ENCODE results near the gene FRMD4A. TPM values are rescaled to one million over a fixed set of nuclear protein-coding genes. Genes with fewer than 3 reads are reported as not detected.

Gene FRMD4A
- total RNA-seq, 1 experiment from 2014 or later = 8.8 TPM

DNA sequence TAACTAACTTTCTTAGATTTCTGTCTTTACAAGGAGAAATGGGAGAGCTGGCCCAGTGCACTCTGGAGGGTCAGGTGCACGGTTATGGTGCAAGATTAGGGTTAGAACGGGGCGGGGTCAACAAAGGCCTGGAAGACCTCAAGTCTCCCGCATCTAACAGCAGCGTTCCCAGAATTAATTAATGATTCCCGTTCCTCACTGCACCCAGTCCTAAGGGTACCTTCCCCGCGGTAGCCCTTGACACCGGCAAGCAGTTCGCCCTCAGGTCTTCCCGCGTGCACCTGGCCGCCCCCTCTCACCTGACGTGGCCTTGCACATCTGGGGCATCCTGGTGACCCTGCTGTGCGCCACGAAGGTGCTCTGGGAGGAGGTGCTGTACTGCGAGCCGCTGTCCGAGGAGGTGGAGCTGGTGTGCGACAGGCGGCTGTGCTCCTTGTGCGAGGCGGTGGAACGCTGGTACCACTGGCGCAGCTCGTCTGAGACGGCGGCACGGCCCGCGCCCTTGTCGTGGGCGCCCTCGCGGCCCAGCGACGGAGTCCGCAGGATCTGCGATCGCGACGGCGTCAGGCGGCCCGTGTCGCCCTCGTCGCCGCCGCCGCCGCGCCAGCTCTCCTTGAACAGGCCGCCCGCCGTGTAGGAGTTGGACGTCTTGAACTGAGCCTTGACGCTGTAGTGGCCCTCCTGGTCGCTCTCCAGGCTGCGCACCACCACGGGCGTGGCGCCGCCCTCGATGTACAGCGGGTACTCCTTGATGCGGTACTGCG, 674.2 kb downstream of the FRMD4A start:
- no peak for DNase-seq
- peaks cover 14% of the 10 kb centered on the region for H3K36me3 ChIP-seq
- no peak overlapping the region for H3K4me3 ChIP-seq
- H3K27me3 ChIP-seq = no peaks in the 10 kb centered on the region
- no peaks in the 10 kb centered on the region for H3K9me3 ChIP-seq

DNA sequence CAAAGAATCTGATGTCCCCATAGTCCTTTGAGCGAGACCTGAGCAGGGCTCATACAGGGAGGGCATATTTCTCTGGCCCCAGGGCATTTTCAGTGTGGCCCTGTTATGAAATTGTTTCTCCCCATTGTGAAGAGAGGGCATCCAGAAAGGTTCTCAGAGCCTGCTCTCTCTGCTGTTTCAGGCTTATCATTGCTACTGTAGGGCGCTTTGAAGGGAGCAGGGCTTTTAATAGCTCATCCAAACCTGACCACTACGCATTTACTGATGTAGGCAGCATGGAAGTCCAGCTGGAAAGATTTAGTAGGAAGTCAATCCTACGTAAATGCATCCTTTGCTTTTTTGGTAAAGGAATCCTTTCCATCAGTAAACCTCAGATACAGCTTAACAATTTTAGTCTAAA, 675.9 kb downstream of the FRMD4A start:
- Histone ChIP-seq H3K27me3 (no peaks in the 10 kb centered on the region), H3K9me3 (no peaks in the 10 kb centered on the region), H3K36me3 (peaks cover 14% of the 10 kb centered on the region), H3K4me3 (no peak overlapping the region)
- DNase-seq = no peak

GRCh38 chr10:13654118-13654830, 676.5 kb downstream of the FRMD4A start:
- H3K4me3 ChIP-seq = no peak overlapping the region
- no peaks in the 10 kb centered on the region for H3K27me3 ChIP-seq
- no peaks in the 10 kb centered on the region for H3K9me3 ChIP-seq
- DNase-seq = no peak
- peaks cover 14% of the 10 kb centered on the region for H3K36me3 ChIP-seq

GRCh38 chr10:13652860-13653259, 677.9 kb downstream of the FRMD4A start:
- H3K4me3 ChIP-seq = no peak overlapping the region
- no peak for DNase-seq
- H3K9me3 ChIP-seq = no peaks in the 10 kb centered on the region
- H3K36me3 ChIP-seq = peaks cover 12% of the 10 kb centered on the region
- no peaks in the 10 kb centered on the region for H3K27me3 ChIP-seq

DNA sequence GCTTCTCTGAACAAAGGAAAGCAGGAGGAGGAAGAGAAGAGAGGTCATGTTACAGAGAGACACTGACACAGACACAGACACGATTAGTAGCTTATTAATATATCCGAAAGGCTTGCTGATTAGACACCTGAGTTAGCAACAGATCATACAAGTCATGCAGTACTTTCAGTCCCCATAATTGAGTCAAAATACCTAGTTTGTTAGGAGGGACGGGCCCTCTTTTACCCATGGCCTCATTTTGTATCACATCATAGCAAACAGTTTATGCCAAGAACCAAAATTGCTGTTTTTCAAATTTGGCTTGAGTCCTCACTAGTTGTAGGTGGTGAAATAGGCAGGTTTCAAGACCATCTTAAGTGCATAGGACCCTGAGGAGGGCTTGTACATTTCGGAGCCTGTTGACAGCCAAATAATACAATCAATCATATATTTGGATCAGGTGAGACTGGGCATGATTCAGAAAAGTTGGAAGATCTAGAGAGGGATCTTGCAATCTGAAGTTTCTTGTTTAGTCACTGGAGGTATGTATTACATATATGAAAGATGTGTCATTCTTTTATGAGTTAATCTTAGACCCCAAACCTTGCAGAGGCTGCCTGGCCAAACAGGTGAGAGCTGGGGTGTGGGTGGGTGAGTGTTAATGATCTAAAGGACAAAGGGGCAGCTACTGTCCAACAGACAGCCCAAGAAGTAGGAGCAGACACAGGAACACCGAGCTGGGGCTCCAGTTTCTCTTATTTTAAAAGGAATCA, 678.6 kb downstream of the FRMD4A start:
- DNase-seq = no peak
- no peaks in the 10 kb centered on the region for H3K27me3 ChIP-seq
- H3K36me3 ChIP-seq = peaks cover 10% of the 10 kb centered on the region
- no peaks in the 10 kb centered on the region for H3K9me3 ChIP-seq
- no peak overlapping the region for H3K4me3 ChIP-seq

GRCh38 chr10:13650961-13651360, 679.8 kb downstream of the FRMD4A start:
- no peaks in the 10 kb centered on the region for H3K9me3 ChIP-seq
- no peaks in the 10 kb centered on the region for H3K27me3 ChIP-seq
- DNase-seq = no peak
- H3K4me3 ChIP-seq = no peak overlapping the region
- peaks cover 10% of the 10 kb centered on the region for H3K36me3 ChIP-seq

DNA sequence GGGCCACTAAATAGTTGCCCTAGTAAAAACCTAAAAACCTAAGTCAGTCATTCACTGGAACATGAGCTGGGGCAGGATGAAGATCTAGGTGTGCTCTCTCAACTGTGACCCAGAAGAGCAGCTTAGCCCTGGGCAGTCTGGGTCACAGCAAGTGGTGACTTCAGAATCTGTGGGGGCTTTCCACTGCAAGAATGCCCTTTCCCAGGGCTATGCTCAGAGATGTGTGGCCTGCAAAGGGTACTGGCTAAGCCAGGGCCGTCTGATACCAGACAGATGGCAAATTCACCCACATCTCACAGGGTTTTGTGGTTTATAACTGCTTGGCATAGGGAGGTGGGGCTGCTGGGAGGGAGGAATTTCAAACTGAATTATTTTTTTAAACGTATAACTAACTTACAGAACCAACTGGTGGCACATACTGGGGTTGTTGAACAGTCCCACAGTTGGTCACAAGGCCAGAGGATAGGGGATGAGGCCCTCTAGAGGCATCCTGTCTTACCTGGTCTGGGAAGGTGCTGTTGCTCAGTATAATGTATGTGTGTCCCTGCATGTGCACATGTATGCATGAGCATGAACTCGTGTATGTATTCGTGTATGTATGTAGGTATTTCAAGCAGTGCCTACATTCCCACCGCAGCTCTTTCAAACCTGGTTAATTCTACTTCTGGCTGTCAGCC, 680.7 kb downstream of the FRMD4A start:
- no peak overlapping the region for H3K4me3 ChIP-seq
- peaks cover 14% of the 10 kb centered on the region for H3K36me3 ChIP-seq
- no peak for DNase-seq
- H3K9me3 ChIP-seq = no peaks in the 10 kb centered on the region
- H3K27me3 ChIP-seq = no peaks in the 10 kb centered on the region

- Histone ChIP-seq H3K36me3 (peaks cover 15% of the 10 kb centered on the region), H3K27me3 (no peaks in the 10 kb centered on the region), H3K4me3 (no peak overlapping the region), H3K9me3 (no peaks in the 10 kb centered on the region)
- DNase-seq = no peak
Observed at GRCh38 chr10:13648425-13648824, 682.3 kb downstream of the FRMD4A start.

DNA sequence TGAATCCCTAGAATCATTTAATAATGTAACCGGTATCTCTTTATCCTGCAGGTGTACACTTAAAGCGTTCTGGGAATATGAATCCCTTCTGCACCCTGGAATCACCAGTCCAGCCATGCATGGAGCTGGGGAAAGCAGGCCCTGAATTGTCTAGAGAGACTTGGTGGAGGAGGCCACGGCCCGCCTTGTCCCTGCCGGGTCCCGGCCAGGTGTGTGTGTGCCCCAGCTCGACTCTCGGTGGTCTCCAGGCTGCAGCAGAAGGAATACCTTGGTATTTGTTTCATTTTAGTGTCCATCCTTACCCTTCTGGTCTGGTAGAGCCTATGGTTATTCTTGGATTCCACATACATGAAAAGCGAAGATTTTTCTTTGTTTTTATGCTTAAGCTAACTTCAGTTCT, 685.9 kb downstream of the FRMD4A start:
- Histone ChIP-seq H3K27me3 (no peaks in the 10 kb centered on the region), H3K4me3 (no peak overlapping the region), H3K36me3 (peaks cover 19% of the 10 kb centered on the region), H3K9me3 (peaks cover 8% of the 10 kb centered on the region; the same call in 1 of the 2 replicates)
- DNase-seq = no peak

GRCh38 chr10:13643016-13643415, 687.7 kb downstream of the FRMD4A start:
- peaks cover 23% of the 10 kb centered on the region for H3K36me3 ChIP-seq
- H3K27me3 ChIP-seq = no peaks in the 10 kb centered on the region
- DNase-seq = no peak
- H3K4me3 ChIP-seq = no peak overlapping the region
- H3K9me3 ChIP-seq = peaks cover 8% of the 10 kb centered on the region; the same call in 1 of the 2 replicates

DNA sequence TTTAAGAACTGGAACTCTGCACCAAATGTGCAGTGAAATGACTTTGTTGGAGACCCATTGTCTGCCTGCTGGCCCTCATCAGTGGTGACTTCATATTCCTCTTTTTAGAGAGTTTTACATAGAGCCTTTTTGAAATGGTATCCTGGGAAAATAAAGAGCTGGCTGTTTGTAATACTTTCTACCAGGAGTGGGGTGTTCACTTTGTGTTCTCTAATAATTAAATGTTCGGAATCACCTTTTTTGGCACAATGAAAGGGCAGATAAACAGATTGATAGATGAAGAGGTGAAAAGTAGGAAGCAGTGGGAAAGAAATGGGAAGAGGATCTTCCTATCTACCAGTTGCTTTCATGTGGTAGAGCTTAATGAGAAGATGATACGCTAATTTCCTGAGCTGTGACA, 688.4 kb downstream of the FRMD4A start:
- peaks cover 23% of the 10 kb centered on the region for H3K36me3 ChIP-seq
- H3K9me3 ChIP-seq = peaks cover 8% of the 10 kb centered on the region; the same call in 1 of the 2 replicates
- no peaks in the 10 kb centered on the region for H3K27me3 ChIP-seq
- H3K4me3 ChIP-seq = no peak overlapping the region
- no peak for DNase-seq

DNA sequence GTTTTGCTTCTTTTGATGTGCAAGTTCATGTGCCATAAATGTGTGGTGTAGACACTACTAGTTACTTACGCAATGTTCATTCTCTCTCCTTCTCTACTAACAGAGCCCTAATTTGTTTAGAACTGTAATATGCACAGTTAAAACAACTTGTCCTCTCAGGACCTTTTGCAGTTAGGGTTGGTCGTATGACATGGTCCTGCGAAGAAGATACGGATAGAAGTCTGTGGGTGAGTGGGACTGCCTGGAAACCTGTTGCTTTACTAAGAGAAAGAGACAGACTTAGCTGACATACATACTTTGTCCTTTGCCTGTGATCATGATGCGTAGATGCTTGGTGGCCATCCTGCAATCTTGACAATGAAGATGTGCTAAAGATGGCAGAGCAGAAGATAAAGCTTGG, 692.8 kb downstream of the FRMD4A start:
- Histone ChIP-seq H3K27me3 (no peaks in the 10 kb centered on the region), H3K4me3 (no peak overlapping the region), H3K36me3 (peaks cover 11% of the 10 kb centered on the region), H3K9me3 (peaks cover 8% of the 10 kb centered on the region; the same call in 1 of the 2 replicates)
- no peak for DNase-seq

DNA sequence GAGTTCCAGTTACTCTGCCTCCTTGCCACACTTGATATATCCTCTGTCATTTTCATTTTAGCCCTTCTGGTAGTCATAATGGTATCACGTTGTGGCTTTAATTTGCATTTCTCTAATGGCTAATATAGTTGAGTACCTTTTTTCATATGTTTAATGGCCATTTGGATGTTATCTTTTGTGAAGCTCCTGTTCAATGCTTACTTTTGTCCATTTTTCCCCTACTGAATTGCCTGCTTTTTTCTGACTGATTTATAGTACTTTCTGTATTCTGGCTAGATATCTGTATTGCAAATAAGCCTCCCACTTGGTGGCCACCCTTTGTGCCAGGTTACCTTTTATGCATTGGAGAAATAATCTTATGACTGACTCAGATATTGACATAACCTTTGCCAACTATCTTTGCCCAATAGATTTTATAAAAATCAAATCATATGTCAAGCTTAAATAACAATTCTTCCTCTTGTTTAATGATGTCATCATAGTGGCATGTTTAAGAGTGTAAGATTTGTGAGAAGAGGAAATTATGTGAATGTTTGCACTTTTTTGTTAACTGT, 693.3 kb downstream of the FRMD4A start:
- no peak for DNase-seq
- peaks cover 9% of the 10 kb centered on the region for H3K36me3 ChIP-seq
- no peak overlapping the region for H3K4me3 ChIP-seq

DNA sequence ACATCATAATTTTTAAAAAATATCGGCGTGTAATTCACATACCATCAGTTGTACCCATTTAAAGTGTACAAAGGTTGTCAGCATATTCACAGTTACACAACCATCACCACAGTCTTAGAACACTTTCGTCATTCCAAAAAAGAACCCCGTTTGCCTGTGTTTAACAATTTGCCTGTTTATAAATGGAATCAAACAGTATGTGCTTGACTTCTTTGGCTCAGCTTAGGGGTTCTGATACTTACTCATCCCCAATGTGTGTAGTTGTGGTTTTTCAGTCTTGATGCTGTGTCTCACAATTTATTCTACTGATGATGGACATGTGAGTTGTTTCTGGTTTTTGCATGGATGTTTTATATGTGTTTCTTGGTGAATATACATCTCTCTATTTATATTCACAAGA, 693.9 kb downstream of the FRMD4A start:
- peaks cover 9% of the 10 kb centered on the region for H3K36me3 ChIP-seq
- DNase-seq = no peak
- no peaks in the 10 kb centered on the region for H3K27me3 ChIP-seq
- no peak overlapping the region for H3K4me3 ChIP-seq
- H3K9me3 ChIP-seq = 0 out of 2 replicates have a peak, but pooled peaks cover 4% of the 10 kb centered on the region

More for the DNA sequence above, 693.3 kb downstream of the FRMD4A start:
- H3K9me3 ChIP-seq = peaks cover 8% of the 10 kb centered on the region; the same call in 1 of the 2 replicates
- H3K27me3 ChIP-seq = no peaks in the 10 kb centered on the region

- Histone ChIP-seq H3K9me3 (no peaks in the 10 kb centered on the region), H3K4me3 (no peak overlapping the region), H3K27me3 (no peaks in the 10 kb centered on the region), H3K36me3 (peaks cover 4% of the 10 kb centered on the region)
- no peak for DNase-seq
Observed at GRCh38 chr10:13634207-13634606, 696.5 kb downstream of the FRMD4A start.

GRCh38 chr10:13633689-13634088, 697.0 kb downstream of the FRMD4A start:
- Histone ChIP-seq H3K27me3 (no peaks in the 10 kb centered on the region), H3K4me3 (no peak overlapping the region), H3K36me3 (peaks cover 4% of the 10 kb centered on the region), H3K9me3 (no peaks in the 10 kb centered on the region)
- DNase-seq = no peak
